Measurements from ENCODE around the gene NUDT3. TPM values are rescaled to one million over a fixed set of nuclear protein-coding genes. Genes with fewer than 3 reads are reported as not detected.

The NUDT3 gene
- total RNA-seq, 1 donor from 2014 or later, result 16.7 TPM

DNA sequence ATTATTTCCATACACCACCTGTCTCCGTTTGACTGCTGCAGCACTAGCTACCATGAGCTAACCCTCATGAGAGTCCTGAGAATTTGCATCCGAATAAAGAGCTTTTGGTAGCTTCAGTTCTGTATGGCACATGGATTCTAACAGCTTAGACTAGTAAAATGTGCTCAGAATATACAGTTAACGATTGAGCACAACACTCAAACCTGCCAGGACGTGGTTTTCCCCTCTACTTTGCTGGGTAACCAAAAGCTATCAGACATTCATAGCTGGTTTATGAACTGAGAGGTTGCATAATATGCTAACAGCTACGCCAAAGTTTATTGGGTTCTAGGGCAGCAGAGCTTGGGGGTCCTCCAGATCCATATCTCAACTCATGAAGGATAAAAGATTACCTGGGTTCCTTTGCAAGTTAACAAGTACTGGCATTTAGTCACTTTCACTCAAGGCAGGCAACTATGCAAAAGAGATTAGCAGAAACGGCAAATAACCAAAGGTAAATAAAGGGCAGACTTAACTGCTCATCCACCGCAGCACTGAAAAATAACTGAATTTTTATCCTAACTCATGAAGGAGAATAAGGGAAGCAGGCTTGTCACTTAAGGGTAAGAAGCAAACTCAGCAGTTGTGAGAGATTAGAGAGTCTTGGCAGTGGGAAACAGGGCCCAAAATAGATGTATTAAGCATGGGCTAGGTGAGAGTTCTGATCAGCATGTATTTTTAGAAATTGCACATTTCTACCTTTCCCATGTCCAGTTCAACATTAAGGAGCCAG lies 29.4 kb downstream of the NUDT3 start:
- peaks cover 75% of the 10 kb centered on the region for H4K20me1 ChIP-seq (ENCODE audit: insufficient read depth, low read length)
- no peak for DNase-seq (ENCODE audit: low read depth)
- H3K27ac ChIP-seq (ENCODE audit: low read depth, low read length), result no peak overlapping the region
- H3K4me1 ChIP-seq (ENCODE audit: insufficient read depth, low read length), result peaks cover 36% of the 10 kb centered on the region
- peaks cover 34% of the 10 kb centered on the region for H3K4me1 Mint-ChIP-seq (ENCODE audit: low read depth, unreplicated experiment)
- H3K9me3 ChIP-seq (ENCODE audit: insufficient read depth, low read depth, low read length), result no peaks in the 10 kb centered on the region
- no peaks in the 10 kb centered on the region for H3K9me3 Mint-ChIP-seq (ENCODE audit: unreplicated experiment)
- no peak for FAIRE-seq
- peaks cover 80% of the 10 kb centered on the region for H3K79me2 ChIP-seq (ENCODE audit: insufficient read depth, low read length)
- H2AFZ ChIP-seq (ENCODE audit: low read depth, low read length), result no peak overlapping the region
- no peak overlapping the region for H3K4me2 ChIP-seq (ENCODE audit: low read length)
- peaks cover under 1% of the 10 kb centered on the region for H3K36me3 Mint-ChIP-seq (ENCODE audit: low read depth, unreplicated experiment)
- no peaks in the 10 kb centered on the region for H3K27me3 Mint-ChIP-seq (ENCODE audit: low read depth, unreplicated experiment)
- TF ChIP-seq, protein P1, sequence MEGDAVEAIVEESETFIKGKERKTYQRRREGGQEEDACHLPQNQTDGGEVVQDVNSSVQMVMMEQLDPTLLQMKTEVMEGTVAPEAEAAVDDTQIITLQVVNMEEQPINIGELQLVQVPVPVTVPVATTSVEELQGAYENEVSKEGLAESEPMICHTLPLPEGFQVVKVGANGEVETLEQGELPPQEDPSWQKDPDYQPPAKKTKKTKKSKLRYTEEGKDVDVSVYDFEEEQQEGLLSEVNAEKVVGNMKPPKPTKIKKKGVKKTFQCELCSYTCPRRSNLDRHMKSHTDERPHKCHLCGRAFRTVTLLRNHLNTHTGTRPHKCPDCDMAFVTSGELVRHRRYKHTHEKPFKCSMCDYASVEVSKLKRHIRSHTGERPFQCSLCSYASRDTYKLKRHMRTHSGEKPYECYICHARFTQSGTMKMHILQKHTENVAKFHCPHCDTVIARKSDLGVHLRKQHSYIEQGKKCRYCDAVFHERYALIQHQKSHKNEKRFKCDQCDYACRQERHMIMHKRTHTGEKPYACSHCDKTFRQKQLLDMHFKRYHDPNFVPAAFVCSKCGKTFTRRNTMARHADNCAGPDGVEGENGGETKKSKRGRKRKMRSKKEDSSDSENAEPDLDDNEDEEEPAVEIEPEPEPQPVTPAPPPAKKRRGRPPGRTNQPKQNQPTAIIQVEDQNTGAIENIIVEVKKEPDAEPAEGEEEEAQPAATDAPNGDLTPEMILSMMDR (IDR thresholded peaks at IDR 0.05; ENCODE audit: insufficient read depth, low read depth, low read length), result no peak
- TF ChIP-seq EZH2 (IDR thresholded peaks at IDR 0.05; ENCODE audit: insufficient read depth, low read length), result no peak
- no peak overlapping the region for H3K9ac ChIP-seq (ENCODE audit: low read length)
- no peak overlapping the region for H3K4me3 ChIP-seq (ENCODE audit: insufficient read depth, low read depth, low read length)
- H3K27ac Mint-ChIP-seq (ENCODE audit: unreplicated experiment), result no peak overlapping the region
- no peak overlapping the region for H3K4me3 Mint-ChIP-seq (ENCODE audit: unreplicated experiment)
- no peaks in the 10 kb centered on the region for H3K36me3 ChIP-seq (ENCODE audit: insufficient read depth, low read length)
- H3K27me3 ChIP-seq (ENCODE audit: insufficient read depth, low read length), result no peaks in the 10 kb centered on the region

DNA sequence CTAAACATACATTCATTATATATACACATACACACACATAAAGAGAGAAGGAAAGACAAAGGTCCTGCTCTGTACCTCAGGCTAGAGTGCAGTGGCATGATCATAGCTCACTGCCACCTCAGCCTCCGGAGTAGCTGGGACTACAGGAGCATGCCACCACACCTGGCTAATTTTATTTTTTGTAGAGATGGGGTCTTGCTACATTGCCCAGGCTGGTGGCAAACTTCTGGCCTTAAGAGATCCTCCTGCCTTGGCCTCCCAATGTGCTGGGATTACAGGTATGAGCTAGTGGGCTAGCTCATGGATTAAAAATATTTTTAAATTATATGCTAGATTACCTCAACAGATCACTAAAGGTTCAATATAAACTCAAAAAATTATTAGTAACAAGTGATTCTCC lies 30.3 kb downstream of the NUDT3 start:
- DNase-seq (ENCODE audit: low read depth) (no peak), FAIRE-seq (no peak)
- Histone ChIP-seq H3K79me2 (ENCODE audit: insufficient read depth, low read length) (peaks cover 81% of the 10 kb centered on the region), H3K36me3 (ENCODE audit: insufficient read depth, low read length) (no peaks in the 10 kb centered on the region), H3K4me2 (ENCODE audit: low read length) (no peak overlapping the region), H3K9me3 (ENCODE audit: insufficient read depth, low read depth, low read length) (no peaks in the 10 kb centered on the region), H2AFZ (ENCODE audit: low read depth, low read length) (no peak overlapping the region), H3K9ac (ENCODE audit: low read length) (no peak overlapping the region), H4K20me1 (ENCODE audit: insufficient read depth, low read length) (peaks cover 80% of the 10 kb centered on the region), H3K4me3 (ENCODE audit: insufficient read depth, low read depth, low read length) (no peak overlapping the region), H3K27me3 (ENCODE audit: insufficient read depth, low read length) (no peaks in the 10 kb centered on the region), H3K27ac (ENCODE audit: low read depth, low read length) (no peak overlapping the region), H3K4me1 (ENCODE audit: insufficient read depth, low read length) (peaks cover 38% of the 10 kb centered on the region)
- Mint-ChIP-seq H3K27ac (ENCODE audit: unreplicated experiment) (no peak overlapping the region), H3K4me1 (ENCODE audit: low read depth, unreplicated experiment) (peaks cover 36% of the 10 kb centered on the region), H3K36me3 (ENCODE audit: low read depth, unreplicated experiment) (no peaks in the 10 kb centered on the region), H3K27me3 (ENCODE audit: low read depth, unreplicated experiment) (no peaks in the 10 kb centered on the region), H3K4me3 (ENCODE audit: unreplicated experiment) (no peak overlapping the region), H3K9me3 (ENCODE audit: unreplicated experiment) (no peaks in the 10 kb centered on the region)
- TF ChIP-seq, protein P1 (IDR thresholded peaks at IDR 0.05; ENCODE audit: insufficient read depth, low read depth, low read length), result no peak
- TF ChIP-seq EZH2 (IDR thresholded peaks at IDR 0.05; ENCODE audit: insufficient read depth, low read length), result no peak

DNA sequence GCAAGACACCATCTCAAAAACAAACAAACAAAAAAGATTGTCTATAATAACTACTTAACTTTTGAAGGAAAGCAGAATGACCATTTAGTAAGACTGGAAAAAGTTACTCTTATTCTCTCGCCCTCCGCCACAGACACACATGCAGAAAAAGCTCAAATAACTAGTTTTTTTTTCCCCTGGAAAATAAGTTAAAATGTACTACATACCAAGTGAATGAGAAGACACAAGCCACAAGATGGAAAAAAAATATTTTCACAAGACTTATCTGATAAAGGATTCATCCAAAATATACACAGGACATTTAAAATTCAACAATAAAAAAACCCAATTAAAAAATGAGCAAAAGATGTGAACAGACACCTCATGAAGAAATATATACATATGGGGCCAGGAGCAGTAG lies 31.9 kb downstream of the NUDT3 start:
- no peaks in the 10 kb centered on the region for H3K9me3 ChIP-seq (ENCODE audit: insufficient read depth, low read depth, low read length)
- Mint-ChIP-seq H3K9me3 (ENCODE audit: unreplicated experiment) (no peaks in the 10 kb centered on the region), H3K27me3 (ENCODE audit: low read depth, unreplicated experiment) (no peaks in the 10 kb centered on the region), H3K36me3 (ENCODE audit: low read depth, unreplicated experiment) (no peaks in the 10 kb centered on the region), H3K4me3 (ENCODE audit: unreplicated experiment) (no peak overlapping the region), H3K4me1 (ENCODE audit: low read depth, unreplicated experiment) (peaks cover 34% of the 10 kb centered on the region), H3K27ac (ENCODE audit: unreplicated experiment) (peak overlapping the region; percentile 56)
- H3K4me2 ChIP-seq (ENCODE audit: low read length), result peak overlapping the region; percentile 64
- FAIRE-seq, result no peak
- peak; percentile 84 for DNase-seq (ENCODE audit: low read depth)
- H3K9ac ChIP-seq (ENCODE audit: low read length), result peak overlapping the region; percentile 56
- H3K27ac ChIP-seq (ENCODE audit: low read depth, low read length), result peak overlapping the region; percentile 62
- H4K20me1 ChIP-seq (ENCODE audit: insufficient read depth, low read length), result peaks cover 83% of the 10 kb centered on the region
- H3K4me3 ChIP-seq (ENCODE audit: insufficient read depth, low read depth, low read length), result peak overlapping the region; percentile 15
- no peaks in the 10 kb centered on the region for H3K36me3 ChIP-seq (ENCODE audit: insufficient read depth, low read length)
- no peak overlapping the region for H2AFZ ChIP-seq (ENCODE audit: low read depth, low read length)
- peaks cover 84% of the 10 kb centered on the region for H3K79me2 ChIP-seq (ENCODE audit: insufficient read depth, low read length)
- TF ChIP-seq EZH2 (IDR thresholded peaks at IDR 0.05; ENCODE audit: insufficient read depth, low read length), result no peak
- TF ChIP-seq, protein P1 (IDR thresholded peaks at IDR 0.05; ENCODE audit: insufficient read depth, low read depth, low read length), result no peak
- no peaks in the 10 kb centered on the region for H3K27me3 ChIP-seq (ENCODE audit: insufficient read depth, low read length)
- peaks cover 34% of the 10 kb centered on the region for H3K4me1 ChIP-seq (ENCODE audit: insufficient read depth, low read length)

All from astrocyte (in vitro differentiated cells and primary cell).